Gastrocnemius medialis (tissue), 4 donors: ENCODE measurements around the gene RBM42. TPM values are rescaled to one million over a fixed set of nuclear protein-coding genes. Genes with fewer than 3 reads are reported as not detected.
"Not testable (repeated sequence)": the region's sequence is repeated elsewhere in the genome, so short reads cannot be mapped to it uniquely, and the experiment has no call there.

Experiments used
- ATAC-seq, 2 donors: fragments of 150-250 bp; one replicate each; pipeline ENCODE4 v1.9.1; 2016
- DNase-seq, 2 donors: peaks; one replicate each; pipeline ENCODE4 v3.0.0-alpha.2; 2019
- H3K27ac ChIP-seq, 4 donors: fragments of 200-600 bp; sonication (generic); 1 replicate in 1 of 4; 2 replicates in 3 of 4; pipeline ENCODE4 v1.5.1; 2016 to 2018; ENCODE audit warnings: mild to moderate bottlenecking in 2 of 4, moderate library complexity in 1 of 4
- H3K27me3 ChIP-seq, 3 donors: fragments of 200-600 bp; sonication (generic) in 2 of 3; 1 replicate in 1 of 3; 2 replicates in 2 of 3; pipeline versions ENCODE4 v1.5.1 to v1.6.0; 2016 to 2019; ENCODE audit warnings: mild to moderate bottlenecking in 1 of 3, moderate library complexity in 1 of 3
- H3K36me3 ChIP-seq, 2 donors: fragments of 200-600 bp; sonication (generic) in 1 of 2; one replicate each; pipeline ENCODE4 v1.5.1; 2017 to 2018
- H3K4me1 ChIP-seq, 2 donors: fragments of 200-600 bp; sonication (generic) in 1 of 2; one replicate each; pipeline ENCODE4 v1.5.1; 2016 to 2017; ENCODE audit warnings: mild to moderate bottlenecking in 2 of 2
- H3K4me3 ChIP-seq, 4 donors: fragments of 200-600 bp; sonication (generic) in 3 of 4; 1 replicate in 1 of 4; 2 replicates in 3 of 4; pipeline ENCODE4 v1.5.1; 2016 to 2019; ENCODE audit warnings: mild to moderate bottlenecking in 2 of 4
- H3K9me3 ChIP-seq, 3 donors: fragments of 200-600 bp; sonication (generic) in 2 of 3; 1 replicate in 1 of 3; 2 replicates in 2 of 3; pipeline ENCODE4 v1.5.1; 2016 to 2019
- POLR2A ChIP-seq, 2 donors: fragments of 450-650 bp; IDR thresholded peaks; one replicate each; pipeline ENCODE4 v1.6.1; 2017; ENCODE audit warnings: antibody characterized with exemption in 2 of 2, mild to moderate bottlenecking in 2 of 2, moderate library complexity in 2 of 2
- in situ Hi-C, 4 donors: fragments of 200-750 bp; cut with MboI; loops; one replicate each; pipeline versions ENCODE4 v1.15.0 to v1.8.0; 2017; ENCODE audit warnings: low sequenced_read_pairs in 4 of 4
- intact Hi-C: fragments of 100-400 bp; cut with DNase I; formaldehyde crosslinking; loops from one replicate; pipeline ENCODE4 v1.15.1; 2023; ENCODE audit warnings: low total_unique reads
- total RNA-seq, 4 donors: library from RNA; depleted of rRNA; stranded (reverse); fragments of >200 nt; gene quantifications; one replicate each; pipeline versions ENCODE4 v1.1.0 to v1.2.3, GENCODE V29; 2016
- TF ChIP-seq, protein P1 (sequence below), 5 experiments: fragments of 450-650 bp in 3 of 5; fragments of 200-600 bp in 2 of 5; sonication (generic) in 2 of 5; IDR thresholded peaks in 4 of 5; conservative IDR thresholded peaks in 1 of 5; 1 replicate in 4 of 5; 2 replicates in 1 of 5; pipeline ENCODE4 v1.5.1; 2016 to 2019; ENCODE audit warnings: antibody characterized with exemption in 5 of 5, mild to moderate bottlenecking in 3 of 5, moderate library complexity in 3 of 5

The RBM42 gene
- total RNA-seq, 4 donors from 2014 or later, result 45.8 to 77.8 (median 75.4) TPM

DNA sequence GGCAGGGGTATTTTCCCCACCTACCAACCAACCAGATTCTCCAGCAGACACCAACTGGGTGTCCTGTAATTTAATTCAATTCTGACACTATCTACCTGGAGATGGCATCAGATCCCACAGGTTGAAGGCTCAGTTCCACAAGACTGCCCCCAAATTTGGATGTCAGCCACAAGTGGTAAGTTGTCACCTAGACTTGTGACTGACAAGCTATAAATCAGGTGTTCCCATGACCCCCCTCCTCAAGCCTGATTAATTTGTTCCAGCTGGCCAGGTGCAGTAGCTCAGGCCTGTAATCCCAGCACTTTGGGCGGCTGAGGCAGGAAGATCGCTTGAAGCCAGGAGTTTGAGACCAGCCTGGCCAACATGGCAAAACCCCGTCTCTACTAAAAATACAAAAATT lies 26.9 kb upstream of the RBM42 start:
- DNase-seq (no peak), ATAC-seq (no peak)
- no peaks in the 10 kb centered on the region for H3K27me3 ChIP-seq
- no peak overlapping the region for H3K27ac ChIP-seq
- H3K4me3 ChIP-seq, result no peak overlapping the region
- no peaks in the 10 kb centered on the region for H3K36me3 ChIP-seq
- in situ Hi-C loops (no loop called here), intact Hi-C loops (no loop called here)
- no peaks in the 10 kb centered on the region for H3K9me3 ChIP-seq
- no peak for TF ChIP-seq POLR2A (IDR thresholded peaks at IDR 0.05)
- TF ChIP-seq, protein P1, sequence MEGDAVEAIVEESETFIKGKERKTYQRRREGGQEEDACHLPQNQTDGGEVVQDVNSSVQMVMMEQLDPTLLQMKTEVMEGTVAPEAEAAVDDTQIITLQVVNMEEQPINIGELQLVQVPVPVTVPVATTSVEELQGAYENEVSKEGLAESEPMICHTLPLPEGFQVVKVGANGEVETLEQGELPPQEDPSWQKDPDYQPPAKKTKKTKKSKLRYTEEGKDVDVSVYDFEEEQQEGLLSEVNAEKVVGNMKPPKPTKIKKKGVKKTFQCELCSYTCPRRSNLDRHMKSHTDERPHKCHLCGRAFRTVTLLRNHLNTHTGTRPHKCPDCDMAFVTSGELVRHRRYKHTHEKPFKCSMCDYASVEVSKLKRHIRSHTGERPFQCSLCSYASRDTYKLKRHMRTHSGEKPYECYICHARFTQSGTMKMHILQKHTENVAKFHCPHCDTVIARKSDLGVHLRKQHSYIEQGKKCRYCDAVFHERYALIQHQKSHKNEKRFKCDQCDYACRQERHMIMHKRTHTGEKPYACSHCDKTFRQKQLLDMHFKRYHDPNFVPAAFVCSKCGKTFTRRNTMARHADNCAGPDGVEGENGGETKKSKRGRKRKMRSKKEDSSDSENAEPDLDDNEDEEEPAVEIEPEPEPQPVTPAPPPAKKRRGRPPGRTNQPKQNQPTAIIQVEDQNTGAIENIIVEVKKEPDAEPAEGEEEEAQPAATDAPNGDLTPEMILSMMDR (IDR thresholded peaks at IDR 0.05 in 4 of 5, conservative IDR thresholded peaks at IDR 0.05 in 1 of 5), result no peak
- no peaks in the 10 kb centered on the region for H3K4me1 ChIP-seq

DNA sequence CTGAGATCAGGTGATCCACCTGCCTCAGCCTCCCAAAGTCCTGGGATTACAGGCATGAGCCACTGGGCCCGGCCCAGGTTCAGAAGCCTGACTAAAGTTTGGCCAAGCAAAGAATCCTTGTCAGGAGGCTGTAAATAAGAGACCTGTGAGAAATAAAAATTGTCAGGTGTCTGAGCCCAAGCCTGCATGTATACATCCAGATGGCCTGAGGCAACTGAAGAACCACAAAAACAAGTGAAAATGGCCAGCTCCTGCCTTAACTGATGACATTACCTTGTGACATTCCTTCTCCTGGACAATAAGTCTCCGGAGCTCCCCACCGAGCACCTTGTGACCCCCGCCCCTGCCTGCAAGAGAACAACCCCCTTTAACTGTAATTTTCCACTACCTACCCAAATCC lies 24.4 kb upstream of the RBM42 start:
- in situ Hi-C loops, DNase-seq, H3K27me3 ChIP-seq, ATAC-seq, H3K4me3 ChIP-seq, intact Hi-C loops, H3K4me1 ChIP-seq, H3K9me3 ChIP-seq, H3K36me3 ChIP-seq, H3K27ac ChIP-seq: not testable (repeated sequence)

DNA sequence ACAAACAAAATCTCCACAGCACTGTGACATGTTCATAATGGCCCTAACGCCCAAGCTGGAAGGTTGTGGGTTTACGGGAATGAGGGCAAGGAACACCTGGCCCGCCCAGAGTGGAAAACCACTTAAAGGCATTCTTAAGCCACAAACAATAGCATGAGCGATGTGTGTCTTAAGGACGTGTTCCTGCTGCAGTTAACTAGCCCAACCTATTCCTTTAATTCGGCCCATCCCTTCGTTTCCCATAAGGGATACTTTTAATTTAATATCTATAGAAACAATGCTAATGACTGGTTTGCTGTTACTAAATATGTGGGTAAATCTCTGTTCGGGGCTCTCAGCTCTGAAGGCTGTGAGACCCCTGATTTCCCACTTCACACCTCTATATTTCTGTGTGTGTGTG lies 21.7 kb upstream of the RBM42 start:
- DNase-seq, ATAC-seq, H3K27ac ChIP-seq, intact Hi-C loops, H3K27me3 ChIP-seq, H3K4me3 ChIP-seq, H3K4me1 ChIP-seq, in situ Hi-C loops, H3K36me3 ChIP-seq, H3K9me3 ChIP-seq: not testable (repeated sequence)

DNA sequence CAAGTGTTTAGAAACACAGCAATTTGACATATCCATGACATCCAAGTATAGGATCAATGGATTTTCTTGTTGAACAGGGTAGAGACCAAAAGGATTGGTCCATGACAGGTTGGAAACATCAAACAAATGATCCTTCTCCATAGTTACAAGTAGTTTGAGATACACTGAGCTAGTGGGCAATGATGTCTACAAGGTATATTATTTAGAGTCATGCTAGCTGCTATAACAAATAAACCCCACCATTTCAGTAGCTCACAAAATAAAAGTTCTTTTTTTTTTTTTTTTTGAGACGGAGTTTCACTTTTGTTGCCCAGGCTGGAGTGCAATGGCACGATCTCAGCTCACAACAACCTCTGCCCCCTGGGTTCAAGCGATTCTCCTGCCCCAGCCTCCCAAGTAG lies 21.2 kb upstream of the RBM42 start:
- H3K4me3 ChIP-seq, result no peak overlapping the region
- H3K9me3 ChIP-seq, result no peaks in the 10 kb centered on the region
- no peaks in the 10 kb centered on the region for H3K36me3 ChIP-seq
- H3K4me1 ChIP-seq, result peaks cover 0 to 7% of the 10 kb centered on the region in 2 donors
- no peak for TF ChIP-seq POLR2A (IDR thresholded peaks at IDR 0.05)
- TF ChIP-seq, protein P1 (IDR thresholded peaks at IDR 0.05 in 4 of 5, conservative IDR thresholded peaks at IDR 0.05 in 1 of 5), result no peak
- DNase-seq (no peak), ATAC-seq (no peak)
- H3K27me3 ChIP-seq, result no peaks in the 10 kb centered on the region
- in situ Hi-C loops, result no loop called here
- no peak overlapping the region for H3K27ac ChIP-seq
- intact Hi-C loops, result no loop called here

DNA sequence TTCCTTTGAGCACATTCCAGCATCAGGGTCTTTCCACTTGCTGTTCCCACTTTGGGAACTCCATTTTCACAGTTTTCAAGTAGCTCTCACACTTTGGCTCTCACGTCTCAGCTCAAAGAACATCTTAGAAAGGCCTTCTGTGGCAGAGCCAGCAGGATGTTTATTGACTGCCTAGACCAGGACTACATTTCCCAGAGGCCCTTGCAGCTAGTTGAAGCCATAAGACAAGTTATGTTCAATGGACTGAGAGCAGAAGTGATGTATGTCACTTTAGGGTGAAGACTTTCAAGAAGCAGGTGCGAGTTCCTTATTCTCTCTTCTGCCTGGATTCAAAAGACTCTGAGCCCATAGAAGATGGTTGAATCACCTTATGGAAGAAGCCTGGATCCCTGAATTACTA lies 20.6 kb upstream of the RBM42 start:
- Histone ChIP-seq H3K4me1 (peaks cover 4 to 13% of the 10 kb centered on the region in 2 donors), H3K9me3 (no peaks in the 10 kb centered on the region), H3K36me3 (no peaks in the 10 kb centered on the region), H3K27ac (no peak overlapping the region), H3K27me3 (no peaks in the 10 kb centered on the region), H3K4me3 (no peak overlapping the region)
- in situ Hi-C loops, result no loop called here
- no peak for DNase-seq
- TF ChIP-seq POLR2A (IDR thresholded peaks at IDR 0.05), result no peak
- TF ChIP-seq, protein P1 (IDR thresholded peaks at IDR 0.05 in 4 of 5, conservative IDR thresholded peaks at IDR 0.05 in 1 of 5), result no peak
- intact Hi-C loops, result no loop called here
- no peak for ATAC-seq

DNA sequence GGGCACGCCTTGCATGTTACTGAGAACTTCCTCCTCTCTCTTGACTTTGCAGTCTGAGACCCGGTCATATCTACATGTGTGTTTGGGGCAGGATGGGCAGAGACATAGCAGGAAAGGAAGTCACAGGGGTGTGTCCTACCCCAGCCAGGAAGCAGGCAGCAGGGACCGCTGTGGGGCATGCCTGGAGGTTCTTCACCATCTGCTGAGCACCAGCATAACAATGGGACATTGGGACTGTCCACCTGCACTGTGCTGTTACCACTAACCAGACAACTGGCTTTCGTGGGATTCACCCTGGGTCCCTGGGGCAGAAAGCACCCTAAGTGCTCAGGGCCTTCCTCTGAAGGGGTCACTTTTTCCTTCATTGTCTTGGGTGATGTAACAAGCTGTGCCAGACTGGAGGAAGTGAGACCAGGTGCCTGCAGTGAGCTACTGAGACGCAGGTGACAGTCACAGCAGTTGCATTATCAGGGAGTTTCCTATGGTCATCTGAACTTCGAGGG lies 18.9 kb upstream of the RBM42 start:
- ATAC-seq, result no peak
- Histone ChIP-seq H3K27ac (no peak overlapping the region), H3K9me3 (no peaks in the 10 kb centered on the region), H3K4me1 (peaks cover 5 to 15% of the 10 kb centered on the region in 2 donors), H3K4me3 (no peak overlapping the region), H3K27me3 (no peaks in the 10 kb centered on the region), H3K36me3 (no peaks in the 10 kb centered on the region)
- intact Hi-C loops, result no loop called here
- in situ Hi-C loops, result no loop called here
- TF ChIP-seq, protein P1 (IDR thresholded peaks at IDR 0.05 in 4 of 5, conservative IDR thresholded peaks at IDR 0.05 in 1 of 5), result no peak
- TF ChIP-seq POLR2A (IDR thresholded peaks at IDR 0.05), result no peak
- DNase-seq, result no peak
